Chondrocyte (in vitro differentiated cells): ENCODE measurements around the gene PATL2. TPM values are rescaled to one million over a fixed set of nuclear protein-coding genes. Genes with fewer than 3 reads are reported as not detected.

Source experiments
- DNase-seq: peaks from one replicate; pipeline ENCODE4 v3.0.0; 2021; ENCODE audit warnings: mixed read lengths, low spot score
- H3K27ac Mint-ChIP-seq: one replicate; pipeline ENCODE4 v1.8.0; 2021; ENCODE audit warnings: mild to moderate bottlenecking, moderate library complexity, mixed read lengths; ENCODE audit not compliant: unreplicated experiment
- H3K27me3 Mint-ChIP-seq: 2 replicates; pipeline ENCODE4 v1.8.0; 2021; ENCODE audit warnings: low read depth, mixed read lengths
- H3K36me3 Mint-ChIP-seq: 2 replicates; pipeline ENCODE4 v1.8.0; 2021; ENCODE audit warnings: low read depth, mixed read lengths
- H3K4me1 Mint-ChIP-seq: 2 replicates; pipeline ENCODE4 v1.8.0; 2021; ENCODE audit warnings: low read depth, mild to moderate bottlenecking, mixed read lengths
- H3K4me3 Mint-ChIP-seq: one replicate; pipeline ENCODE4 v1.8.0; 2021; ENCODE audit warnings: mild to moderate bottlenecking, moderate library complexity, mixed read lengths; ENCODE audit not compliant: unreplicated experiment
- H3K9me3 Mint-ChIP-seq: 2 replicates; pipeline ENCODE4 v1.8.0; 2021; ENCODE audit warnings: low read depth, mixed read lengths
- CTCF ChIP-seq: fragments of 200-600 bp; sonication (generic); IDR thresholded peaks from 2 replicates; pipeline ENCODE4 v1.5.0; 2021; ENCODE audit warnings: antibody characterized with exemption, mild to moderate bottlenecking, moderate library complexity
- total RNA-seq: library from RNA; stranded (reverse); gene quantifications from 3 replicates; pipeline ENCODE4 v1.2.1, GENCODE V29; 2021

The PATL2 gene
- total RNA-seq, 1 donor from 2014 or later, result not detected

DNA sequence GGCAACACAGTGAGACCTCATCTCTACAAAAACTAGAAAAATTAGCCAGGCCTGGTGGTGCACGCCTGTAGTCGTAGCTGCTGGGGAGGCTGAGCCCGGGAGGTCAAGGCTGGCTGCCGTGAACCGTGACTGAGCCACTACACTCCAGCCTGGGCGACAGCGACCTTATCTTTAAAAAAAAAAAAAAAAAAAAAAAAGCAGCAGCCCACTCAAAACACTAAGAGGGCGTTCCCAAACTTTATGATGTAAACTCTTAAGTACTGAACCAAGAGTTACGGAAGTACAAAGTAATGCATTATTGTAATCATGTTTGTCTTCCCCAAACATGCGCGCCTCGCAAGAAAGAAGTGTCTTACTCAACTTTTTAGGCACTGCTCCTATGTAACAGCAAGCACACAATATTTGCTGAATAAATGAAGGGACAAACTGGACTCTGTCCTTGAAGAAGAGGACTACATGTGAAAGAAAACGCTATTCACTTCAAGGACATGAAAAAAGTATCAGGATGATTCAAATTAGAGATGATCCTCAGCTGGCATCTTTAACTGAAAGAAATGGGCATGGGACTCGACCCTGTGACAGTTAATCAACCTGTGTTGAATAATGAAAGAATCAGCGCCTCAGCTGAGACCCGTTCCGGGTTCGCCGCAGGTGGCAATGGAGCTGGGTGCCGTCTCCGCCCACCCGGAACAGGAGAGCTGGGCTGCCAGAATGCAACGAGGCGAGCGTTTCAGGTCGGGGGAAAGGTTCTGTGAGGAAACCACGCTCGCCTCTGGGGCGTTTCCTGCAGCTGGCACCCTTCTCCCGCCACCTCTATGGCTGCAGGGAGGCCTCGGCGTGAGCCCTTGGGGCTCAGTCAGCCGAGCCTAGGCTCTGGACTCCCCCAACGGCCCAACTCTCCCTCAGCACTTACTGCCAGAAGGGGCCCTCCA, 48.4 kb downstream of the PATL2 start:
- no peak for DNase-seq
- peak overlapping the region; percentile 90 for H3K27ac Mint-ChIP-seq
- H3K9me3 Mint-ChIP-seq, result no peaks in the 10 kb centered on the region
- no peak for TF ChIP-seq CTCF
- peaks cover 2% of the 10 kb centered on the region for H3K27me3 Mint-ChIP-seq
- H3K36me3 Mint-ChIP-seq, result peaks cover 6% of the 10 kb centered on the region
- peaks cover 19% of the 10 kb centered on the region for H3K4me1 Mint-ChIP-seq
- H3K4me3 Mint-ChIP-seq, result peak overlapping the region; percentile 96

- DNase-seq, result no peak
- H3K9me3 Mint-ChIP-seq, result no peaks in the 10 kb centered on the region
- peak overlapping the region; percentile 22 for H3K4me3 Mint-ChIP-seq
- H3K36me3 Mint-ChIP-seq, result peaks cover 6% of the 10 kb centered on the region
- no peaks in the 10 kb centered on the region for H3K27me3 Mint-ChIP-seq
- TF ChIP-seq CTCF, result no peak
- H3K27ac Mint-ChIP-seq, result peak overlapping the region; percentile 27
- H3K4me1 Mint-ChIP-seq, result peaks cover 19% of the 10 kb centered on the region
Measured at GRCh38 chr15:44661576-44661975, 49.5 kb downstream of the PATL2 start.

GRCh38 chr15:44659056-44659455, 52.1 kb downstream of the PATL2 start:
- Mint-ChIP-seq H3K9me3 (no peaks in the 10 kb centered on the region), H3K4me1 (peaks cover 19% of the 10 kb centered on the region), H3K36me3 (peaks cover 14% of the 10 kb centered on the region), H3K27ac (no peak overlapping the region), H3K27me3 (no peaks in the 10 kb centered on the region), H3K4me3 (no peak overlapping the region)
- TF ChIP-seq CTCF, result no peak
- no peak for DNase-seq

GRCh38 chr15:44657378-44657777, 53.7 kb downstream of the PATL2 start:
- DNase-seq, result no peak
- Mint-ChIP-seq H3K27ac (no peak overlapping the region), H3K4me3 (no peak overlapping the region), H3K27me3 (no peaks in the 10 kb centered on the region), H3K9me3 (no peaks in the 10 kb centered on the region), H3K36me3 (peaks cover 17% of the 10 kb centered on the region), H3K4me1 (peaks cover 8% of the 10 kb centered on the region)
- TF ChIP-seq CTCF, result no peak

DNA sequence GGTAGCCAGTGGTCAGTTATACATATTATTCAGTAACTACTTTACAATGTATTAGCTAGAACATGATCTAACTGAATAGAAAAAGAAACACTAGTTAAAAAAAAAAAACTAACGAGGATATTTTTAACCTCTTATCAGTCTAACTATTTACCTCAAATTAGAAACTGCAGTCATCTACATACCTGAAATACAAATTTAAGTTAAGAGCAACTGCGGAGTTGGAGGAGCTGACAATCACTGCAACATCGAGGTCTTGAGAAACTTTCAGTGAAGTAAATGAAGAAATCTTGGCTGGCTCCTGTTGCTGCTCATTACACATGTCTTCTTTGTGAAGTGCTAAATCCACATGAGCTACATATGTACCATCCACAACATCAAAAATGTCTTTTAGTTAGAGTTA, 54.2 kb downstream of the PATL2 start:
- no peak for TF ChIP-seq CTCF
- no peaks in the 10 kb centered on the region for H3K27me3 Mint-ChIP-seq

More for the DNA sequence above, 54.2 kb downstream of the PATL2 start:
- H3K9me3 Mint-ChIP-seq, result no peaks in the 10 kb centered on the region
- no peak overlapping the region for H3K4me3 Mint-ChIP-seq
- no peak overlapping the region for H3K27ac Mint-ChIP-seq
- H3K36me3 Mint-ChIP-seq, result peaks cover 19% of the 10 kb centered on the region
- H3K4me1 Mint-ChIP-seq, result peaks cover 7% of the 10 kb centered on the region
- no peak for DNase-seq
